Effector memory CD4-positive, alpha-beta T cell (primary cell): ENCODE data around the gene RPRD1B.

Source experiments
- DNase-seq, 3 donors: peaks; one replicate each; pipeline ENCODE4 v3.0.0-alpha.2; 2020
- H3K27ac ChIP-seq: 2 replicates; pipeline ENCODE4 v1.7.0; 2013; ENCODE audit warnings: mild to moderate bottlenecking, low read length, moderate library complexity; ENCODE audit not compliant: insufficient read depth, poor library complexity, severe bottlenecking
- H3K27me3 ChIP-seq: replicated peaks from 2 replicates; pipeline ENCODE4 v1.7.0; 2013; ENCODE audit warnings: mild to moderate bottlenecking, low read length; ENCODE audit not compliant: insufficient read depth, control insufficient read depth, poor library complexity, severe bottlenecking
- H3K36me3 ChIP-seq: 2 replicates; pipeline ENCODE4 v1.7.0; 2013; ENCODE audit warnings: mild to moderate bottlenecking, low read length, moderate library complexity; ENCODE audit not compliant: control insufficient read depth, insufficient read depth
- H3K4me1 ChIP-seq: 2 replicates; pipeline ENCODE4 v1.7.0; 2013; ENCODE audit warnings: low read length, mild to moderate bottlenecking; ENCODE audit not compliant: control insufficient read depth, insufficient read depth, poor library complexity, severe bottlenecking
- H3K4me3 ChIP-seq: 2 replicates; pipeline ENCODE4 v1.7.0; 2013; ENCODE audit warnings: low read length, low read depth, mild to moderate bottlenecking; ENCODE audit not compliant: insufficient read depth, poor library complexity, severe bottlenecking
- H3K9me3 ChIP-seq: 2 replicates; pipeline ENCODE4 v1.7.0; 2013; ENCODE audit warnings: mild to moderate bottlenecking, low read length, moderate library complexity; ENCODE audit not compliant: control insufficient read depth

Gene RPRD1B

GRCh38 chr20:38055294-38055693 is 21.7 kb downstream of the RPRD1B start:
- no peaks in the 10 kb centered on the region for H3K9me3 ChIP-seq
- peaks cover 33% of the 10 kb centered on the region for H3K36me3 ChIP-seq
- H3K4me1 ChIP-seq, result no peaks in the 10 kb centered on the region
- DNase-seq, result no peak
- no peak overlapping the region for H3K27ac ChIP-seq
- H3K4me3 ChIP-seq, result no peak overlapping the region
- H3K27me3 ChIP-seq, result no peaks in the 10 kb centered on the region

GRCh38 chr20:38055848-38056247 is 22.3 kb downstream of the RPRD1B start:
- Histone ChIP-seq H3K9me3 (no peaks in the 10 kb centered on the region), H3K27me3 (no peaks in the 10 kb centered on the region), H3K27ac (no peak overlapping the region), H3K4me3 (no peak overlapping the region), H3K36me3 (peaks cover 39% of the 10 kb centered on the region), H3K4me1 (no peaks in the 10 kb centered on the region)
- no peak for DNase-seq

- Histone ChIP-seq H3K4me3 (no peak overlapping the region), H3K27ac (no peak overlapping the region), H3K27me3 (no peaks in the 10 kb centered on the region), H3K9me3 (no peaks in the 10 kb centered on the region), H3K4me1 (no peaks in the 10 kb centered on the region), H3K36me3 (peaks cover 47% of the 10 kb centered on the region)
- peak; percentile 41 to 70 (median 57) for DNase-seq
Observed at GRCh38 chr20:38057351-38057972, 23.9 kb downstream of the RPRD1B start.

- Histone ChIP-seq H3K27ac (no peak overlapping the region), H3K4me3 (no peak overlapping the region), H3K36me3 (peaks cover 69% of the 10 kb centered on the region), H3K9me3 (no peaks in the 10 kb centered on the region), H3K4me1 (no peaks in the 10 kb centered on the region), H3K27me3 (no peaks in the 10 kb centered on the region)
- DNase-seq, result no peak
Observed at GRCh38 chr20:38059832-38060231, 26.3 kb downstream of the RPRD1B start.

GRCh38 chr20:38060536-38060935 is 27.0 kb downstream of the RPRD1B start:
- H3K36me3 ChIP-seq, result peaks cover 75% of the 10 kb centered on the region
- no peak overlapping the region for H3K27ac ChIP-seq
- no peak for DNase-seq
- H3K9me3 ChIP-seq, result no peaks in the 10 kb centered on the region
- no peaks in the 10 kb centered on the region for H3K27me3 ChIP-seq
- H3K4me1 ChIP-seq, result no peaks in the 10 kb centered on the region
- H3K4me3 ChIP-seq, result no peak overlapping the region

- Histone ChIP-seq H3K4me1 (no peaks in the 10 kb centered on the region), H3K36me3 (peaks cover 81% of the 10 kb centered on the region), H3K27ac (no peak overlapping the region), H3K9me3 (no peaks in the 10 kb centered on the region), H3K4me3 (no peak overlapping the region), H3K27me3 (no peaks in the 10 kb centered on the region)
- no peak for DNase-seq
Observed at GRCh38 chr20:38061109-38061508, 27.6 kb downstream of the RPRD1B start.

GRCh38 chr20:38062890-38063289 is 29.3 kb downstream of the RPRD1B start:
- Histone ChIP-seq H3K27me3 (no peaks in the 10 kb centered on the region), H3K27ac (no peak overlapping the region), H3K4me3 (no peak overlapping the region), H3K4me1 (no peaks in the 10 kb centered on the region), H3K9me3 (no peaks in the 10 kb centered on the region), H3K36me3 (peaks cover 94% of the 10 kb centered on the region)
- DNase-seq, result no peak

GRCh38 chr20:38063911-38064530 is 30.5 kb downstream of the RPRD1B start:
- H3K27ac ChIP-seq, result no peak overlapping the region
- no peak for DNase-seq
- H3K9me3 ChIP-seq, result no peaks in the 10 kb centered on the region
- no peaks in the 10 kb centered on the region for H3K4me1 ChIP-seq
- H3K27me3 ChIP-seq, result no peaks in the 10 kb centered on the region
- peaks cover 95% of the 10 kb centered on the region for H3K36me3 ChIP-seq
- H3K4me3 ChIP-seq, result no peak overlapping the region

- H3K4me3 ChIP-seq, result no peak overlapping the region
- DNase-seq, result no peak
- no peaks in the 10 kb centered on the region for H3K9me3 ChIP-seq
- H3K27ac ChIP-seq, result no peak overlapping the region
- H3K36me3 ChIP-seq, result peaks cover 91% of the 10 kb centered on the region
- H3K4me1 ChIP-seq, result no peaks in the 10 kb centered on the region
- H3K27me3 ChIP-seq, result no peaks in the 10 kb centered on the region
Observed at GRCh38 chr20:38065764-38066375, 32.3 kb downstream of the RPRD1B start.

GRCh38 chr20:38066969-38067716 is 33.6 kb downstream of the RPRD1B start:
- Histone ChIP-seq H3K4me3 (no peak overlapping the region), H3K36me3 (peaks cover 88% of the 10 kb centered on the region), H3K9me3 (no peaks in the 10 kb centered on the region), H3K4me1 (no peaks in the 10 kb centered on the region), H3K27me3 (no peaks in the 10 kb centered on the region), H3K27ac (no peak overlapping the region)
- DNase-seq, result no peak
